ENCODE results near the gene RNF149. TPM values are rescaled to one million over a fixed set of nuclear protein-coding genes. Genes with fewer than 3 reads are reported as not detected.

RNF149 gene
- total and polyA plus RNA-seq, 12 donors: 31.5 to 98.4 (median 51.7) TPM

DNA sequence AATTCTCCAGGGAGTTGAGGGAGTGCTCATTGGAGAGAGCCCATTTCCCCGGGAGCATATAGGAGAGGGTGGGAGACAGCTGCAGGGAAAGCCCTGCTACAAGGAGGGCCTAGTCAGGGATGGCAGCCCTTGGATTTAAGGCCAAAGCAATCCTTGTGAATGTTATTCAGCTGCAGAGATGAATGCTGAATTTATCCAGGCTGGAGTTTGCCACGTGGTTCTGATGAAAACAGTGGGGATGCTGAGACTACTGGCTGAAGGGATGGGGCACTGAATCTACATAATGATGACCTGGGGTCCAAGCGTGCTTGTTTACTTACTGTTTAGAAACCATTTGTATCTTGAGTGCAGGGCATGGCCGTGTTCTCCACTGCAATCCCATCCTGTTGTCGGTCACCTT is 35.6 kb upstream of the RNF149 start:
- Histone ChIP-seq H3K4me3 (no peak overlapping the region), H3K27ac (no peak overlapping the region), H3K36me3 (replicated peaks in 1 of 2) (no peaks in the 10 kb centered on the region), H3K9me3 (replicated peaks in 1 of 3) (no peaks in the 10 kb centered on the region), H3K27me3 (no peaks in the 10 kb centered on the region), H3K4me1 (replicated peaks in 1 of 2) (no peaks in the 10 kb centered on the region)
- TF ChIP-seq, protein P1, sequence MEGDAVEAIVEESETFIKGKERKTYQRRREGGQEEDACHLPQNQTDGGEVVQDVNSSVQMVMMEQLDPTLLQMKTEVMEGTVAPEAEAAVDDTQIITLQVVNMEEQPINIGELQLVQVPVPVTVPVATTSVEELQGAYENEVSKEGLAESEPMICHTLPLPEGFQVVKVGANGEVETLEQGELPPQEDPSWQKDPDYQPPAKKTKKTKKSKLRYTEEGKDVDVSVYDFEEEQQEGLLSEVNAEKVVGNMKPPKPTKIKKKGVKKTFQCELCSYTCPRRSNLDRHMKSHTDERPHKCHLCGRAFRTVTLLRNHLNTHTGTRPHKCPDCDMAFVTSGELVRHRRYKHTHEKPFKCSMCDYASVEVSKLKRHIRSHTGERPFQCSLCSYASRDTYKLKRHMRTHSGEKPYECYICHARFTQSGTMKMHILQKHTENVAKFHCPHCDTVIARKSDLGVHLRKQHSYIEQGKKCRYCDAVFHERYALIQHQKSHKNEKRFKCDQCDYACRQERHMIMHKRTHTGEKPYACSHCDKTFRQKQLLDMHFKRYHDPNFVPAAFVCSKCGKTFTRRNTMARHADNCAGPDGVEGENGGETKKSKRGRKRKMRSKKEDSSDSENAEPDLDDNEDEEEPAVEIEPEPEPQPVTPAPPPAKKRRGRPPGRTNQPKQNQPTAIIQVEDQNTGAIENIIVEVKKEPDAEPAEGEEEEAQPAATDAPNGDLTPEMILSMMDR (IDR thresholded peaks at IDR 0.05): no peak
- no peak for TF ChIP-seq POLR2A (IDR thresholded peaks at IDR 0.05)
- no peak for DNase-seq
- intact Hi-C loops (cut with DNase I): loop anchor here in 1 of 2 donors (5.0 to 10.0 kb wide), 2 partner anchors 43 to 491 kb away; partner anchors contain the start of gene CREG2
- WGBS, 4 donors: 73 to 80% (median 77%) methylated on average over 5 of the region's 5 CpGs

DNA sequence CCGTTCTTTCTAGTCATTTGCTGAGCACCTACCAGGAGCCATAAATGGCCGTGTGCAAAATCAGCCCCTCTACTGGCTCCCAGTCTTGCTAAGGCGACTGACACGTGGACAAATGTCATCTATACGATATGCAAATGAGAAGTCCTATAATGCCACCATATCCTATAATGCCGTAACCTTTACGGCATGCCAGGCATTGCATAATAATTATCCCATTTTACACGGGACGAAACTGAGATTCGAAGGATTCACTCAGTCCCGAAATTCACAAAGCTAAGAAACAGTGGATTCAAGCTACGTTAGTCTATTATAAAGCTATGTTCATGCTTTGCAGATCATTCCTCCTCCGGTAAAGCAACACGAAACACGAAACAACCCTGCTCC is 34.1 kb upstream of the RNF149 start:
- H3K36me3 ChIP-seq (replicated peaks in 1 of 2): no peaks in the 10 kb centered on the region
- no peaks in the 10 kb centered on the region for H3K4me1 ChIP-seq (replicated peaks in 1 of 2)
- H3K9me3 ChIP-seq (replicated peaks in 1 of 3): no peaks in the 10 kb centered on the region
- DNase-seq: no peak
- no peaks in the 10 kb centered on the region for H3K27me3 ChIP-seq
- H3K4me3 ChIP-seq: no peak overlapping the region
- no peak overlapping the region for H3K27ac ChIP-seq
- WGBS, 4 donors: 81 to 86% (median 84%) methylated on average over 15 of the region's 15 CpGs
- TF ChIP-seq, protein P1 (IDR thresholded peaks at IDR 0.05): no peak
- TF ChIP-seq POLR2A (IDR thresholded peaks at IDR 0.05): no peak
- intact Hi-C loops (cut with DNase I): loop anchor here in 1 of 2 donors (5.0 to 10.0 kb wide), 2 partner anchors 45 to 492 kb away; partner anchors contain the start of gene CREG2

DNA sequence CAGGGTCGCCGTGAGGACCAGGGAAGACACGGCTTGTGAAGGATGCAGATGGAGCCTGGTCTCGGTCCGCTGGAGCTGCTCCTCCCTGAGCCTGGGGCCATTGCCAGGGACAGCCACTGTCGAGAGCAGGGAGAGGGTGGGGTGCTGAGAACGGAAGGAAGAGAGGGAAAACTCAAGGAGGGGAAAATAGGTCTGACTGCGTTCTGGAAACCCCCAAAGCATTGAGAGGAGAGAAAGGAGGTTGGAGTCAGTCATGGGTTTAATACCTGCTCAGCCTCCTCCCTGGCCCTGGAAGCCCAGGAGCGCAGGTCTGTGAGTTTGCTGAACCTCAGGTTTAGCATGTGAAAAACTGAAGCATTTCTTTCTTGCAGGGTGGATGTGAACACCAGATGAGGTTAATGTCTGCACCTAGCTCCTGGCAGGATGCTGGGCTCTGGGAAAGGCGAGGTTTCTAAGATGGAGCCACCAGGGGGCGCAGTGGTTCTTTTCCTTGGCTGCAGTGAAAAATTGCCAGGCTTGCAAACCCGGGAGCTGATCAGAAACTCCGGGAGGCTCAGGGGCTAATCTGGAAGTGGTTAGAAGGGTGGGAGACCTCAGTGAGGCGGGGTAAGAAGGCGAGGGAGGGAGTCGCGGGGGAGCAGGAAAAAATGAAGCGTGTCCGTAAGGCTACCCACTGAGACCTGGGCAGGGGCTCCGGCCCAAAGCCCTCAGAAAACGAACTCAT is 33.6 kb upstream of the RNF149 start:
- Histone ChIP-seq H3K36me3 (replicated peaks in 1 of 2) (no peaks in the 10 kb centered on the region), H3K27ac (no peak overlapping the region), H3K4me1 (replicated peaks in 1 of 2) (no peaks in the 10 kb centered on the region), H3K9me3 (replicated peaks in 1 of 3) (no peaks in the 10 kb centered on the region), H3K27me3 (no peaks in the 10 kb centered on the region), H3K4me3 (no peak overlapping the region)
- 50 to 55% (median 54%) methylated on average over 20 to 21 of the region's 21 CpGs for WGBS, 4 donors
- intact Hi-C loops (cut with DNase I): loop anchor here in 1 of 2 donors (5.0 to 10.0 kb wide), 2 partner anchors 45 to 493 kb away; partner anchors contain the start of gene CREG2
- TF ChIP-seq, protein P1 (IDR thresholded peaks at IDR 0.05): peak; percentile 61 to 82 (median 70)
- TF ChIP-seq POLR2A (IDR thresholded peaks at IDR 0.05): no peak
- peak; percentile 55 to 88 (median 74) for DNase-seq

DNA sequence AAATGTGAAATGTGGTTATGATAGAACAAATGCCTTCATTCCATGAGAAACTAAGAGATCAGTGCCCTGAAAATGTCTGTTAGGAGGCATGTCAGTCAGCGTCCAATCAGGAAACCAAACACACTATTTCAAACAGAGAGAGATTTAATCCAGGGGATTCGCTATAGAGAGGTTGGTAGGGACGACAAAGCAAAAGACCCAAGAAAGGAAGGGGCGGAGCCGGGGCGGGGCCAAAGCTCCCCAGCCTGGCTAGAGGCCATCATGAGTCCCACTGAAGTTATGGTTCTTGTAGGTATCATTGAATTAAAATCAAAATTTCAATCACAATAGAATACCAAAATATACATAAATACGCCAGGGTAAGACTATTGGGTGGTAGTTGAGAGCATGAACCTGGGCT is 32.9 kb upstream of the RNF149 start:
- intact Hi-C loops (cut with DNase I): loop anchor here in 1 of 2 donors (5.0 to 10.0 kb wide), 2 partner anchors 46 to 493 kb away; partner anchors contain the start of gene CREG2
- 81 to 86% (median 84%) methylated on average over 7 of the region's 7 CpGs for WGBS, 4 donors

More for the DNA sequence above, 32.9 kb upstream of the RNF149 start:
- Histone ChIP-seq H3K4me1 (replicated peaks in 1 of 2) (no peaks in the 10 kb centered on the region), H3K27ac (no peak overlapping the region), H3K27me3 (no peaks in the 10 kb centered on the region), H3K9me3 (replicated peaks in 1 of 3) (no peaks in the 10 kb centered on the region), H3K36me3 (replicated peaks in 1 of 2) (no peaks in the 10 kb centered on the region), H3K4me3 (no peak overlapping the region)
- TF ChIP-seq, protein P1 (IDR thresholded peaks at IDR 0.05): no peak
- no peak for TF ChIP-seq POLR2A (IDR thresholded peaks at IDR 0.05)
- DNase-seq: no peak

Measured in adrenal gland (tissue), 12 donors.